Measurements from ENCODE around the gene ATG12.
"Not testable (repeated sequence)": the region's sequence is repeated elsewhere in the genome, so short reads cannot be mapped to it uniquely, and the experiment has no call there.

ATG12 gene

GRCh38 chr5:115841382-115842088 lies at the start of gene ATG12, which contains the start of gene AP3S1:
ATG12 (minus strand) TSS chr5:115841565; CDS start chr5:115841552, 13 bp downstream.
AP3S1 (plus strand) TSS chr5:115841935; CDS start chr5:115842038, 103 bp downstream.
- DNase-seq: peak; percentile 86

GRCh38 chr5:115888027-115888426 lies 46.7 kb upstream of the ATG12 start:
- peak; percentile 20 for DNase-seq

GRCh38 chr5:115885208-115885607 lies 43.8 kb upstream of the ATG12 start:
- DNase-seq: not testable (repeated sequence)

GRCh38 chr5:115884704-115885103 lies 43.3 kb upstream of the ATG12 start:
- DNase-seq: no peak

- not testable (repeated sequence) for DNase-seq
These were observed 41.1 kb upstream of the ATG12 start for GRCh38 chr5:115882434-115882833.

- not testable (repeated sequence) for DNase-seq
These were observed 36.0 kb upstream of the ATG12 start for GRCh38 chr5:115877342-115877741.

GRCh38 chr5:115875447-115875846 lies 34.1 kb upstream of the ATG12 start:
- no peak for DNase-seq

- DNase-seq: peak; percentile 7
These were observed 32.0 kb upstream of the ATG12 start for GRCh38 chr5:115873392-115873791.

- DNase-seq: no peak
These were observed 31.1 kb upstream of the ATG12 start for GRCh38 chr5:115872447-115872846.

- no peak for DNase-seq
These were observed 28.0 kb upstream of the ATG12 start for GRCh38 chr5:115869256-115869795.

- no peak for DNase-seq
These were observed 18.0 kb upstream of the ATG12 start for GRCh38 chr5:115859378-115859777.

GRCh38 chr5:115858396-115858795 lies 17.0 kb upstream of the ATG12 start:
- DNase-seq: no peak

GRCh38 chr5:115857626-115858349 lies 16.4 kb upstream of the ATG12 start:
- no peak for DNase-seq

GRCh38 chr5:115857057-115857479 lies 15.7 kb upstream of the ATG12 start:
- DNase-seq: no peak

GRCh38 chr5:115855959-115856358 lies 14.6 kb upstream of the ATG12 start:
- no peak for DNase-seq

- DNase-seq: no peak
These were observed 12.8 kb upstream of the ATG12 start for GRCh38 chr5:115854139-115854538.

- no peak for DNase-seq
These were observed 9.5 kb upstream of the ATG12 start for GRCh38 chr5:115850744-115851416.

GRCh38 chr5:115849258-115849798 lies 8.0 kb upstream of the ATG12 start:
- no peak for DNase-seq

GRCh38 chr5:115847290-115847689 lies 5.9 kb upstream of the ATG12 start:
- no peak for DNase-seq

- DNase-seq: no peak
These were observed 3.0 kb upstream of the ATG12 start for GRCh38 chr5:115844321-115844817.

- no peak for DNase-seq
These were observed 2.2 kb upstream of the ATG12 start for GRCh38 chr5:115843444-115844130.

GRCh38 chr5:115842952-115843351 lies 1.6 kb upstream of the ATG12 start:
- DNase-seq: no peak

Measured in NCI-H446 treated with DMSO at 0.1 percent for 48 hours (cell line).